ENCODE measurements around the gene SCAP. TPM values are rescaled to one million over a fixed set of nuclear protein-coding genes. Genes with fewer than 3 reads are reported as not detected.
A peak's percentile ranks its signal among the peaks of the same experiment; 100 is the strongest.

SCAP gene
- total and polyA plus RNA-seq, 2 experiments from 2014 or later, result 83.2 to 94.8 TPM

- peaks cover 34% of the 10 kb centered on the region for H3K79me2 ChIP-seq
- no peak overlapping the region for H3K4me2 ChIP-seq
- no peak for DNase-seq (ENCODE audit: low spot score)
- H3K36me3 ChIP-seq (replicated peaks; ENCODE audit: insufficient read depth, low read depth), result no peaks in the 10 kb centered on the region
- no peaks in the 10 kb centered on the region for H3K27me3 ChIP-seq
- no peak overlapping the region for H2AFZ ChIP-seq
- 95% methylated on average over 30 of the region's 31 CpGs for WGBS (ENCODE audit: low lambda C conversion rate, missing lambda C conversion rate)
- H3K27ac ChIP-seq, result no peak overlapping the region
- H3K9me3 ChIP-seq (ENCODE audit: low read depth), result no peaks in the 10 kb centered on the region
- H3K9me2 ChIP-seq (replicated peaks; ENCODE audit: insufficient read depth), result no peaks in the 10 kb centered on the region
- H3K4me3 ChIP-seq, result no peak overlapping the region
- TF ChIP-seq EZH2 (IDR thresholded peaks at IDR 0.05; ENCODE audit: borderline replicate concordance) (no peak), EZH2phosphoT487 (IDR thresholded peaks at IDR 0.05; ENCODE audit: low read depth, severe bottlenecking, unreplicated experiment) (no peak)
- TF ChIP-seq, protein P1, sequence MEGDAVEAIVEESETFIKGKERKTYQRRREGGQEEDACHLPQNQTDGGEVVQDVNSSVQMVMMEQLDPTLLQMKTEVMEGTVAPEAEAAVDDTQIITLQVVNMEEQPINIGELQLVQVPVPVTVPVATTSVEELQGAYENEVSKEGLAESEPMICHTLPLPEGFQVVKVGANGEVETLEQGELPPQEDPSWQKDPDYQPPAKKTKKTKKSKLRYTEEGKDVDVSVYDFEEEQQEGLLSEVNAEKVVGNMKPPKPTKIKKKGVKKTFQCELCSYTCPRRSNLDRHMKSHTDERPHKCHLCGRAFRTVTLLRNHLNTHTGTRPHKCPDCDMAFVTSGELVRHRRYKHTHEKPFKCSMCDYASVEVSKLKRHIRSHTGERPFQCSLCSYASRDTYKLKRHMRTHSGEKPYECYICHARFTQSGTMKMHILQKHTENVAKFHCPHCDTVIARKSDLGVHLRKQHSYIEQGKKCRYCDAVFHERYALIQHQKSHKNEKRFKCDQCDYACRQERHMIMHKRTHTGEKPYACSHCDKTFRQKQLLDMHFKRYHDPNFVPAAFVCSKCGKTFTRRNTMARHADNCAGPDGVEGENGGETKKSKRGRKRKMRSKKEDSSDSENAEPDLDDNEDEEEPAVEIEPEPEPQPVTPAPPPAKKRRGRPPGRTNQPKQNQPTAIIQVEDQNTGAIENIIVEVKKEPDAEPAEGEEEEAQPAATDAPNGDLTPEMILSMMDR (IDR thresholded peaks at IDR 0.05; ENCODE audit: poor library complexity), result no peak
- peaks cover 15% of the 10 kb centered on the region for H4K20me1 ChIP-seq (ENCODE audit: insufficient read depth, poor library complexity, severe bottlenecking)
- H3K4me1 ChIP-seq (ENCODE audit: insufficient read depth), result peaks cover 12% of the 10 kb centered on the region
Observed at GRCh38 chr3:47405820-47406761, 69.7 kb downstream of the SCAP start.

GRCh38 chr3:47404955-47405790 is 70.6 kb downstream of the SCAP start:
- Histone ChIP-seq H3K4me3 (no peak overlapping the region), H3K27me3 (no peaks in the 10 kb centered on the region), H2AFZ (no peak overlapping the region), H3K36me3 (replicated peaks; ENCODE audit: insufficient read depth, low read depth) (no peaks in the 10 kb centered on the region), H3K79me2 (peaks cover 44% of the 10 kb centered on the region), H3K9me2 (replicated peaks; ENCODE audit: insufficient read depth) (no peaks in the 10 kb centered on the region), H4K20me1 (ENCODE audit: insufficient read depth, poor library complexity, severe bottlenecking) (peaks cover 16% of the 10 kb centered on the region), H3K4me1 (ENCODE audit: insufficient read depth) (peaks cover 12% of the 10 kb centered on the region), H3K9me3 (ENCODE audit: low read depth) (no peaks in the 10 kb centered on the region), H3K27ac (peak overlapping the region; percentile 20), H3K4me2 (no peak overlapping the region)
- 79% methylated on average over 9 of the region's 9 CpGs for WGBS (ENCODE audit: low lambda C conversion rate, missing lambda C conversion rate)
- DNase-seq (ENCODE audit: low spot score), result no peak
- no peak for TF ChIP-seq EZH2 (IDR thresholded peaks at IDR 0.05; ENCODE audit: borderline replicate concordance)
- TF ChIP-seq, protein P1 (IDR thresholded peaks at IDR 0.05; ENCODE audit: poor library complexity), result no peak
- no peak for TF ChIP-seq EZH2phosphoT487 (IDR thresholded peaks at IDR 0.05; ENCODE audit: low read depth, severe bottlenecking, unreplicated experiment)

GRCh38 chr3:47404431-47404876 is 71.3 kb downstream of the SCAP start:
- TF ChIP-seq, protein P1 (IDR thresholded peaks at IDR 0.05; ENCODE audit: poor library complexity), result no peak
- no peak for TF ChIP-seq EZH2 (IDR thresholded peaks at IDR 0.05; ENCODE audit: borderline replicate concordance)
- no peak overlapping the region for H3K4me3 ChIP-seq
- no peak overlapping the region for H3K4me2 ChIP-seq
- peak overlapping the region; percentile 20 for H3K27ac ChIP-seq
- H3K36me3 ChIP-seq (replicated peaks; ENCODE audit: insufficient read depth, low read depth), result no peaks in the 10 kb centered on the region
- no peaks in the 10 kb centered on the region for H3K9me3 ChIP-seq (ENCODE audit: low read depth)
- H2AFZ ChIP-seq, result no peak overlapping the region
- H3K27me3 ChIP-seq, result no peaks in the 10 kb centered on the region
- H3K4me1 ChIP-seq (ENCODE audit: insufficient read depth), result peaks cover 12% of the 10 kb centered on the region
- no peaks in the 10 kb centered on the region for H3K9me2 ChIP-seq (replicated peaks; ENCODE audit: insufficient read depth)
- no peak for DNase-seq (ENCODE audit: low spot score)
- H4K20me1 ChIP-seq (ENCODE audit: insufficient read depth, poor library complexity, severe bottlenecking), result peaks cover 20% of the 10 kb centered on the region
- 90% methylated on average over 11 of the region's 13 CpGs for WGBS (ENCODE audit: low lambda C conversion rate, missing lambda C conversion rate)
- H3K79me2 ChIP-seq, result peaks cover 49% of the 10 kb centered on the region

All from hepatocyte (in vitro differentiated cells).